Trophoblast cell (in vitro differentiated cells and primary cell): Measurements from ENCODE around the gene RDH14.

Source experiments
- DNase-seq, 2 donors: peaks; one replicate each; pipeline ENCODE4 v3.0.0-alpha.2; 2016
- H2AFZ ChIP-seq: 2 replicates; pipeline ENCODE4 v1.6.1; 2013; ENCODE audit warnings: low read length, moderate library complexity, mild to moderate bottlenecking; ENCODE audit not compliant: insufficient read depth, poor library complexity
- H2AK5ac ChIP-seq: 2 replicates; pipeline ENCODE4 v1.6.1; 2013; ENCODE audit warnings: mild to moderate bottlenecking, low read length
- H2BK120ac ChIP-seq: 2 replicates; pipeline ENCODE4 v1.6.1; 2013; ENCODE audit warnings: low read length, mild to moderate bottlenecking, moderate library complexity; ENCODE audit not compliant: insufficient read depth, poor library complexity
- H2BK12ac ChIP-seq: 2 replicates; pipeline ENCODE4 v1.6.1; 2013; ENCODE audit warnings: mild to moderate bottlenecking, low read length, moderate library complexity
- H2BK5ac ChIP-seq: 2 replicates; pipeline ENCODE4 v1.6.1; 2013; ENCODE audit warnings: low read length, low read depth, moderate library complexity, mild to moderate bottlenecking; ENCODE audit not compliant: poor library complexity
- H3K14ac ChIP-seq: 2 replicates; pipeline ENCODE4 v1.6.1; 2013; ENCODE audit warnings: mild to moderate bottlenecking, low read length
- H3K18ac ChIP-seq: 2 replicates; pipeline ENCODE4 v1.6.1; 2013; ENCODE audit warnings: mild to moderate bottlenecking, low read length
- H3K23ac ChIP-seq: 2 replicates; pipeline ENCODE4 v1.6.1; 2013; ENCODE audit warnings: low read length
- H3K27ac ChIP-seq: 2 replicates; pipeline ENCODE4 v1.5.1; 2013; ENCODE audit warnings: low read depth, mild to moderate bottlenecking, inconsistent platforms, low read length, moderate library complexity
- H3K27me3 ChIP-seq: 2 replicates; pipeline ENCODE4 v1.6.1; 2013; ENCODE audit warnings: inconsistent platforms, mild to moderate bottlenecking, low read length, moderate library complexity; ENCODE audit not compliant: insufficient read depth
- H3K36me3 ChIP-seq, 2 experiments: 1 replicate in 1 of 2; 2 replicates in 1 of 2; pipeline ENCODE4 v1.6.1; 2013; ENCODE audit warnings: low read length in 2 of 2, mild to moderate bottlenecking in 2 of 2, moderate library complexity in 1 of 2; ENCODE audit not compliant: insufficient read depth in 2 of 2, control insufficient read depth in 1 of 2
- H3K4ac ChIP-seq: 2 replicates; pipeline ENCODE4 v1.6.1; 2013; ENCODE audit warnings: low read depth, mild to moderate bottlenecking, low read length, moderate library complexity
- H3K4me1 ChIP-seq, 2 experiments: 1 replicate in 1 of 2; 2 replicates in 1 of 2; pipeline ENCODE4 v1.6.1; 2013; ENCODE audit warnings: low read length in 2 of 2, mild to moderate bottlenecking in 2 of 2, moderate library complexity in 1 of 2; ENCODE audit not compliant: insufficient read depth in 2 of 2, control insufficient read depth in 1 of 2
- H3K4me2 ChIP-seq: 2 replicates; pipeline ENCODE4 v1.6.1; 2013; ENCODE audit warnings: inconsistent platforms, mild to moderate bottlenecking, low read length, moderate library complexity
- H3K4me3 ChIP-seq: 2 replicates; pipeline ENCODE4 v1.5.1; 2013; ENCODE audit warnings: mild to moderate bottlenecking, low read depth, low read length, inconsistent platforms
- H3K79me1 ChIP-seq: one replicate; pipeline ENCODE4 v1.6.1; 2013; ENCODE audit warnings: low read length
- H3K79me2 ChIP-seq: 2 replicates; pipeline ENCODE4 v1.6.1; 2013; ENCODE audit warnings: low read length, mild to moderate bottlenecking; ENCODE audit not compliant: control insufficient read depth, insufficient read depth, poor library complexity
- H3K9ac ChIP-seq: 2 replicates; pipeline ENCODE4 v1.6.1; 2013; ENCODE audit warnings: mild to moderate bottlenecking, low read length
- H3K9me3 ChIP-seq: 2 replicates; pipeline ENCODE4 v1.6.1; 2013; ENCODE audit warnings: low read depth, mild to moderate bottlenecking, control low read depth, inconsistent platforms, low read length; ENCODE audit not compliant: insufficient read depth
- H4K12ac ChIP-seq: 2 replicates; pipeline ENCODE4 v1.6.1; 2013; ENCODE audit warnings: low read depth, mild to moderate bottlenecking, low read length, moderate library complexity
- H4K8ac ChIP-seq: 2 replicates; pipeline ENCODE4 v1.6.1; 2013; ENCODE audit warnings: low read depth, mild to moderate bottlenecking, low read length, moderate library complexity
- H4K91ac ChIP-seq: one replicate; pipeline ENCODE4 v1.6.1; 2013; ENCODE audit warnings: low read depth, mild to moderate bottlenecking, low read length, moderate library complexity
- WGBS: extraction: QIAGEN DNeasy Blood & Tissue Kit; methylation state at CpG from one replicate; pipeline ENCODE4 v1.1.7; 2013; ENCODE audit warnings: missing lambda C conversion rate; ENCODE audit not compliant: insufficient read length, insufficient coverage; ENCODE audit errors: extremely low coverage; 5-methylcytosine and 5-hydroxymethylcytosine counted together

Gene RDH14

DNA sequence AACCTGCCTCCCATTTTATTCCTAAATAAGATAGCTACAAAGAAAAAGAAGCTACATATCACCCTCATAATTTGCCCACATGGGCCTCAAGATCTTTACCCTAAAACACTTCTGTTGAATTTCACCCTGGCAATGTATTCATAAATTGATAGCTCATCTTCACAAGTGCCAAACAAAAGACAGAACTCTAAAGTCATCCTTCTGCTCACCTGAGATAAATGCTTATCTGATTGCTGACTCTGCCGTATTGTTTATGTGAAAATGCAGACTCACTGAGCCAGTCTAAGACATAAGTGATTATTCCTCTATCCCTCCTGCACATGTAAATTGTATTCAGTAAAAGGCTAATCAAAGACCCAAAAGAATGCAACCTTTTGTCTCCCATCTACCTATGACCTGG lies 2.0 kb downstream of the RDH14 start:
- Histone ChIP-seq H3K18ac (no peak overlapping the region), H4K91ac (no peak overlapping the region), H3K4me2 (no peak overlapping the region), H2AK5ac (no peak overlapping the region), H3K79me2 (peaks cover 4% of the 10 kb centered on the region), H2BK120ac (no peak overlapping the region), H2AFZ (no peak overlapping the region), H2BK5ac (no peak overlapping the region), H2BK12ac (no peak overlapping the region), H3K27me3 (no peaks in the 10 kb centered on the region), H3K23ac (no peak overlapping the region), H3K79me1 (peaks cover 7% of the 10 kb centered on the region), H3K14ac (no peak overlapping the region), H3K27ac (no peak overlapping the region), H3K9me3 (no peaks in the 10 kb centered on the region), H3K4ac (no peak overlapping the region), H3K9ac (no peak overlapping the region), H4K8ac (no peak overlapping the region), H3K4me3 (no peak overlapping the region), H4K12ac (no peak overlapping the region), H3K36me3 (peaks cover 0 to 6% of the 10 kb centered on the region in 2 experiments), H3K4me1 (peaks cover 0 to 6% of the 10 kb centered on the region in 2 experiments)
- DNase-seq = no peak
- WGBS = no CpG with 5 or more reads among the region's 1 CpG

- Histone ChIP-seq H3K4me3 (no peak overlapping the region), H3K4me2 (no peak overlapping the region), H2BK120ac (no peak overlapping the region), H3K14ac (no peak overlapping the region), H3K79me1 (peaks cover 7% of the 10 kb centered on the region), H3K36me3 (peaks cover 0 to 6% of the 10 kb centered on the region in 2 experiments), H3K23ac (no peak overlapping the region), H3K4ac (no peak overlapping the region), H4K91ac (no peak overlapping the region), H3K9ac (no peak overlapping the region), H4K8ac (no peak overlapping the region), H3K27me3 (no peaks in the 10 kb centered on the region), H3K18ac (no peak overlapping the region), H2BK5ac (no peak overlapping the region), H2BK12ac (no peak overlapping the region), H2AK5ac (no peak overlapping the region), H2AFZ (no peak overlapping the region), H3K9me3 (no peaks in the 10 kb centered on the region), H3K79me2 (peaks cover 4% of the 10 kb centered on the region), H3K4me1 (peaks cover 0 to 6% of the 10 kb centered on the region in 2 experiments), H4K12ac (no peak overlapping the region), H3K27ac (no peak overlapping the region)
- DNase-seq = no peak
- no CpG with 5 or more reads among the region's 2 CpGs for WGBS
Observed at GRCh38 chr2:18557121-18557520, 3.3 kb downstream of the RDH14 start.

- H3K79me1 ChIP-seq = no peaks in the 10 kb centered on the region
- H3K18ac ChIP-seq = no peak overlapping the region
- H3K27ac ChIP-seq = no peak overlapping the region
- no peak overlapping the region for H3K23ac ChIP-seq
- WGBS = no CpG with 5 or more reads among the region's 3 CpGs
- peaks cover 0 to 6% of the 10 kb centered on the region in 2 experiments for H3K36me3 ChIP-seq
- no peak overlapping the region for H2BK5ac ChIP-seq
- H3K4me2 ChIP-seq = no peak overlapping the region
- H2AK5ac ChIP-seq = no peak overlapping the region
- no peak overlapping the region for H2AFZ ChIP-seq
- no peak overlapping the region for H3K14ac ChIP-seq
- H4K91ac ChIP-seq = no peak overlapping the region
- H3K79me2 ChIP-seq = no peaks in the 10 kb centered on the region
- no peak overlapping the region for H2BK120ac ChIP-seq
- H3K4ac ChIP-seq = no peak overlapping the region
- H2BK12ac ChIP-seq = no peak overlapping the region
- no peaks in the 10 kb centered on the region for H3K27me3 ChIP-seq
- no peak overlapping the region for H4K12ac ChIP-seq
- H3K9me3 ChIP-seq = no peaks in the 10 kb centered on the region
- no peak overlapping the region for H4K8ac ChIP-seq
- no peaks in the 10 kb centered on the region for H3K4me1 ChIP-seq
- no peak for DNase-seq
- no peak overlapping the region for H3K4me3 ChIP-seq
- H3K9ac ChIP-seq = no peak overlapping the region
Observed at GRCh38 chr2:18552351-18553077, 7.9 kb downstream of the RDH14 start.

DNA sequence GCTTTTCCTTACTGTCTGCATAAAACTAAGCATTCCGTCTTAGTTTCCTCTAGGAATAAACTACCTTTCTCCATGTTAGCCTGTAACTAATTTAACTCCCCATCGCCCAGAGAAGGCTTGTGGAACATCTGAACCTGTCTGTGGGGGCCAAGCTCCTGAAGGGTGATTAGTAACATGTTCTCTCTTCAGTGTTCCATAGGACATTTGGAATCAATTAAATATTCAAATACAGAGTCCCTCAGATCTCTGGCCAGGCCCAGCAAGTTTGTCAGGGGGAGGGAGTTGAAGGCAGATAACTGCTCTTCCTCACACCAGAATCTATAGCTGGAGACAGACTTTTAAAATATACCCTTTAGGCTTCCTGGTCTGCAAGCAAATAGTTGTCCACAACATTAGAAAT lies 8.8 kb downstream of the RDH14 start:
- Histone ChIP-seq H3K27ac (no peak overlapping the region), H2BK120ac (no peak overlapping the region), H3K79me2 (no peaks in the 10 kb centered on the region), H3K9ac (no peak overlapping the region), H2BK5ac (no peak overlapping the region), H2AK5ac (no peak overlapping the region), H3K14ac (no peak overlapping the region), H3K23ac (no peak overlapping the region), H4K8ac (no peak overlapping the region), H2BK12ac (no peak overlapping the region), H3K36me3 (peaks cover 0 to 6% of the 10 kb centered on the region in 2 experiments), H2AFZ (no peak overlapping the region), H3K4me2 (no peak overlapping the region), H3K4ac (no peak overlapping the region), H3K27me3 (no peaks in the 10 kb centered on the region), H3K9me3 (no peaks in the 10 kb centered on the region), H3K4me1 (no peaks in the 10 kb centered on the region), H4K12ac (no peak overlapping the region), H3K4me3 (no peak overlapping the region), H3K18ac (no peak overlapping the region), H4K91ac (no peak overlapping the region), H3K79me1 (no peaks in the 10 kb centered on the region)
- no peak for DNase-seq
- no CpG with 5 or more reads among the region's 2 CpGs for WGBS
